HG02973 (cell line): Measurements from ENCODE around the gene MAGEB18.

ENCODE experiments used
- ATAC-seq: cut with Tn5 transposase; IDR thresholded peaks from one replicate; pipeline ENCODE4 v1.9.1; 2021; ENCODE audit warnings: moderate library complexity; ENCODE audit not compliant: unreplicated experiment

The MAGEB18 gene

DNA sequence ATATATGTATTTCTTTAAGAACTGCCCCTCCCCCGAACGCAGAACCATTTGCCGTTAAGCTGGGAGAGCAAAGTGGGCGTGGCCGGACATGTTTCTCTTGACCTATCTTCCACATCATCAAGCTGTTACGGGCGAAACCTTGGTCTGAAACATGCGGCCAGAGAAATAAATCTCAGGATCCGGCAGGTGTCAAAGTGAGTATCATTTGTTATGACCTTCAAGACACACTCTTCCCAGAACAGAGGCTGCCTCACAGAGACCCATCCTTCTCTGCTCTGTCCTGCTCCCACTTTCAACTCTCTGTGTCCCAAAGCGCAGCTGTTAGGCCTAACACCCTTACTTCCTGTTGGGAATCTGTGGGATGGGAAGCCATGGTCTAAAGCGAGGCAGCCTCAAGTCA is at the start of gene MAGEB18:
TSS of gene MAGEB18 (plus strand) at position 70 of the 400 bp plus-strand sequence. CDS start 643 bp downstream, outside the sequence.
- no peak for ATAC-seq

DNA sequence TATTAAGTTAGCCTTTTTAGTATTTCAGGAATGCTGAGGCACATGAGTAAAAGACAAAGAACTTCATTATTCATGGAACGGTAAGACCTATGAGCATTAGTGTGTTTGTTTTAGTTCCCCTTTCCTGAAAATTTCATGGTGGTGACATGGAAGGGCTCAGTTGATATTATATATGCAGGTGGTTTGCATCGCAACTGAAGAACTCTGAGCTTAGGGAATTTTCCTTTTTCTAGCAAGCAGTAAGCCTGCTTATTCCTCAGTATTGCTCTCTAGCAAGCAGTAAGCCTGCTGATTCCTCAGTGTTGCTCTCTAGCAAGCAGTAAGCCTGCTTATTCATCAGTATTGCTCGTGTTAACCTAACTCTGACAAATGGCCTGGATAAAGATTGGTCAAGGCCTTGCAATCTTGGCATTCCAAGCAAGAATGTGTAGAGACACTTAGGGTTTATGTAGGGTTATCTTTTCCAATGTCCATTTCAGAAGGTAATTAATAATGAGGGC is 37.7 kb upstream of the MAGEB18 start:
- no peak for ATAC-seq

DNA sequence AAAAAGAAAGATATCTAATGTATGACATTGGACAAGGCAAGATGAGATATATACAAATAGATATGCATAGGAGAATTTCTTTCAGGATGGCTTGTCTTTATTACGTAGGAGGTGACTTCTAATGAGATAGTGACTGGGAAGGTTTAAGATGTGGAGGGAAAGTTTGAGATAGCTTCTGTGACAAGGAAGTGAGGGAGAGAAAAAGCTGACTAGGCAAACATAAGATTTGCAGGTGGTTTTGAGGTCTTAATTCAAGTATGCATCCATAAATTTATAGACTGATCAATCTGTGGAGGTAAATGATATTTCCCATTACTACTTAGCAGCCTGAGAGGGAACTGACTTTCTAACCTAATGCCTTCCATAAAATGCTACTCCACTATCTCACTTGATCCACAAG is 29.0 kb upstream of the MAGEB18 start:
- ATAC-seq: no peak

DNA sequence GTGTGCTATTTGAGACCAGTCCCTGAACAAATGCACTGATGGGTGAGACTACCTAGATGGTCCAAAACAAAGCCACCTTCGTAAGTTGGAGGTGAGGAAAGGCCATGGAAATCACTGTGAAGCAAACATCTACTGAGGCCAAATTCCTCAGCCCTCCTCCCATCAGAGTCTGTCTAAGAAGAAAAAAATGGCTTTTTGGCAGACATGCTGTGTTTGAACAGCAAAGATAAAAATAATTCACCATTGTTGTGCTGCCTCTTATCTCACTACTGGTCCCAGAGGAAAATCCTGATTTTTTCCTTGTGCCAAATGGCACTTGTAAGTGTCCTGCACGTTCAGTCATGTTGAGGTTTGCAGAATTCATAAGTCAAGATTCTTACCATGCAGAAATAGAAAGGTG is 7.9 kb downstream of the MAGEB18 start:
- ATAC-seq: no peak

DNA sequence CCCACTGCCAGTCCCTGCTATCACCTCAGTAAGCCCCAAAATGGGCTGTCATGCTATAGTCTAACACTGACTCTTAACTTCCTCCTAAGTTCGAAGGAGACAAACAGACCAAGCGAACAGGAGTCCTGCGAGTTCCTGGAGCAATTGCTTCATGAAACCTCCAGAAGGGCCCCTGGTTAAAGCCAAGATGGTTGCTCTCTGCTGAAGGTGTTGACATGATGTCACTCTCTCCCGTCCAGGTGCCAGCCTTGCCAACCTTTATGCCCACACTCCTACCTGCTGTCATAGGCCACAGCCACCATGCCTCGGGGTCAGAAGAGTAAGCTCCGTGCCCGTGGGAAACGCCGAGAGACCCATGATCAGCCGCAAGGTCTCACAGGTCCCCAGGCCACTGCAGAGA is 22.2 kb downstream of the MAGEB18 start, which contains the start of gene MAGEB6B:
TSS of gene MAGEB6B (plus strand) at position 301 of the 400 bp plus-strand sequence. CDS start at position 301, 0 bp downstream.
- no peak for ATAC-seq
